Measurements from ENCODE around the gene LCA5L.
A peak's percentile ranks its signal among the peaks of the same experiment; 100 is the strongest.

LCA5L gene

GRCh38 chr21:39445321-39446269, at the start of gene LCA5L:
Gene LCA5L (minus strand): TSS chr21:39445778. CDS start chr21:39428493, 17,285 bp downstream.
- DNase-seq = peak; percentile 97

- no peak for DNase-seq
These were observed 43.9 kb upstream of the LCA5L start for GRCh38 chr21:39489380-39489924.

GRCh38 chr21:39484711-39485276, 39.2 kb upstream of the LCA5L start:
- DNase-seq = no peak

GRCh38 chr21:39483917-39484316, 38.3 kb upstream of the LCA5L start:
- no peak for DNase-seq

GRCh38 chr21:39481886-39482285, 36.3 kb upstream of the LCA5L start:
- DNase-seq = no peak

GRCh38 chr21:39480271-39480670, 34.7 kb upstream of the LCA5L start:
- DNase-seq = no peak

- no peak for DNase-seq
These were observed 34.2 kb upstream of the LCA5L start for GRCh38 chr21:39479814-39480182.

GRCh38 chr21:39479164-39479813, 33.7 kb upstream of the LCA5L start:
- DNase-seq = no peak

- DNase-seq = no peak
These were observed 29.0 kb upstream of the LCA5L start for GRCh38 chr21:39474611-39475010.

GRCh38 chr21:39472786-39473185, 27.2 kb upstream of the LCA5L start:
- DNase-seq = no peak

GRCh38 chr21:39471598-39471997, 26.0 kb upstream of the LCA5L start:
- no peak for DNase-seq

- DNase-seq = no peak
These were observed 23.0 kb upstream of the LCA5L start for GRCh38 chr21:39468559-39468958.

- DNase-seq = no peak
These were observed 22.2 kb upstream of the LCA5L start for GRCh38 chr21:39467746-39468145.

- DNase-seq = no peak
These were observed 21.0 kb upstream of the LCA5L start for GRCh38 chr21:39466584-39466983.

GRCh38 chr21:39463308-39463707, 17.7 kb upstream of the LCA5L start:
- no peak for DNase-seq

- no peak for DNase-seq
These were observed 15.8 kb upstream of the LCA5L start for GRCh38 chr21:39461419-39461818.

GRCh38 chr21:39456665-39457064, 11.1 kb upstream of the LCA5L start:
- no peak for DNase-seq

GRCh38 chr21:39454949-39455668, 9.5 kb upstream of the LCA5L start:
- DNase-seq = no peak

GRCh38 chr21:39453571-39454179, 8.1 kb upstream of the LCA5L start:
- DNase-seq = no peak

GRCh38 chr21:39452970-39453342, 7.4 kb upstream of the LCA5L start:
- DNase-seq = no peak

GRCh38 chr21:39452207-39452969, 6.8 kb upstream of the LCA5L start:
- DNase-seq = no peak
